MM.1S (cell line): ENCODE measurements around the gene TUBB2A.

Source experiments
- DNase-seq: peaks from one replicate; pipeline ENCODE4 v3.0.0-alpha.2; 2015
- H2AFZ ChIP-seq: fragments of 300-600 bp; sonication (generic); 2 replicates; pipeline ENCODE4 v1.6.0; 2016; ENCODE audit warnings: antibody characterized with exemption, low read length
- H3F3A ChIP-seq: fragments of 300-600 bp; sonication (generic); 2 replicates; pipeline ENCODE4 v1.6.1; 2016; ENCODE audit warnings: mild to moderate bottlenecking, antibody characterized with exemption, low read length, moderate library complexity, mixed read lengths; ENCODE audit not compliant: insufficient read depth
- H3K27ac ChIP-seq: fragments of 300-600 bp; sonication (generic); 2 replicates; pipeline ENCODE4 v1.5.1; 2016; ENCODE audit warnings: mild to moderate bottlenecking, low read length
- H3K27me3 ChIP-seq: fragments of 300-600 bp; sonication (generic); replicated peaks from 2 replicates; pipeline ENCODE4 v1.6.0; 2016; ENCODE audit warnings: low read length; ENCODE audit not compliant: insufficient read depth
- H3K36me3 ChIP-seq: fragments of 300-600 bp; sonication (generic); replicated peaks from 2 replicates; pipeline ENCODE4 v1.6.1; 2016; ENCODE audit warnings: mild to moderate bottlenecking, low read length, mixed read lengths; ENCODE audit not compliant: insufficient read depth
- H3K4me1 ChIP-seq: fragments of 300-600 bp; sonication (generic); 2 replicates; pipeline ENCODE4 v1.6.1; 2016; ENCODE audit warnings: low read length, mixed read lengths
- H3K4me2 ChIP-seq: fragments of 300-600 bp; sonication (generic); 2 replicates; pipeline ENCODE4 v1.6.0; 2016; ENCODE audit warnings: low read depth, low read length
- H3K4me3 ChIP-seq: fragments of 300-600 bp; sonication (generic); 2 replicates; pipeline ENCODE4 v1.5.1; 2016; ENCODE audit warnings: low read length, mixed read lengths
- H3K79me2 ChIP-seq: fragments of 300-600 bp; sonication (generic); 2 replicates; pipeline ENCODE4 v1.6.1; 2016; ENCODE audit warnings: mixed run types, low read length, mixed read lengths
- H3K9ac ChIP-seq: fragments of 300-600 bp; sonication (generic); 2 replicates; pipeline ENCODE4 v1.6.1; 2016; ENCODE audit warnings: low read length, mixed read lengths
- H3K9me2 ChIP-seq: fragments of 300-600 bp; sonication (generic); replicated peaks from 2 replicates; pipeline ENCODE4 v1.6.1; 2016; ENCODE audit warnings: mild to moderate bottlenecking, low read length, mixed read lengths; ENCODE audit not compliant: insufficient read depth
- H3K9me3 ChIP-seq: fragments of 300-600 bp; sonication (generic); replicated peaks from 2 replicates; pipeline ENCODE4 v1.6.1; 2016; ENCODE audit warnings: mild to moderate bottlenecking, low read length, mixed read lengths; ENCODE audit not compliant: insufficient read depth
- H4K20me1 ChIP-seq: fragments of 300-600 bp; sonication (generic); 2 replicates; pipeline ENCODE4 v1.6.1; 2016; ENCODE audit warnings: mild to moderate bottlenecking, low read length, moderate library complexity, mixed read lengths; ENCODE audit not compliant: insufficient read depth
- EZH2 ChIP-seq: fragments of 300-600 bp; sonication (generic); optimal IDR thresholded peaks from 2 replicates; pipeline ENCODE3; 2017; ENCODE audit warnings: low read depth, mild to moderate bottlenecking, antibody characterized with exemption, low read length, mixed read lengths
- EZH2phosphoT487 ChIP-seq: fragments of 300-600 bp; sonication (generic); IDR thresholded peaks from 2 replicates; pipeline ENCODE4 v1.6.1; 2018; ENCODE audit warnings: antibody characterized with exemption, low read length
- TF ChIP-seq, protein P1 (sequence below): fragments of 300-600 bp; sonication (generic); IDR thresholded peaks from 2 replicates; pipeline ENCODE4 v1.5.1; 2016; ENCODE audit warnings: antibody characterized with exemption, low read length, mixed read lengths

The TUBB2A gene

GRCh38 chr6:3204921-3205320, 47.6 kb upstream of the TUBB2A start:
- Histone ChIP-seq H3K4me2 (no peak overlapping the region), H2AFZ (no peak overlapping the region), H3K4me1 (peaks cover 7% of the 10 kb centered on the region; the same call in 1 of the 2 replicates), H3K9me2 (no peaks in the 10 kb centered on the region), H3K36me3 (no peaks in the 10 kb centered on the region), H3K9ac (no peak overlapping the region), H3K79me2 (no peaks in the 10 kb centered on the region), H4K20me1 (no peaks in the 10 kb centered on the region), H3K4me3 (no peak overlapping the region), H3K27ac (no peak overlapping the region), H3F3A (no peaks in the 10 kb centered on the region), H3K9me3 (no peaks in the 10 kb centered on the region), H3K27me3 (no peaks in the 10 kb centered on the region)
- TF ChIP-seq EZH2phosphoT487 (no peak), EZH2 (no peak)
- TF ChIP-seq, protein P1, sequence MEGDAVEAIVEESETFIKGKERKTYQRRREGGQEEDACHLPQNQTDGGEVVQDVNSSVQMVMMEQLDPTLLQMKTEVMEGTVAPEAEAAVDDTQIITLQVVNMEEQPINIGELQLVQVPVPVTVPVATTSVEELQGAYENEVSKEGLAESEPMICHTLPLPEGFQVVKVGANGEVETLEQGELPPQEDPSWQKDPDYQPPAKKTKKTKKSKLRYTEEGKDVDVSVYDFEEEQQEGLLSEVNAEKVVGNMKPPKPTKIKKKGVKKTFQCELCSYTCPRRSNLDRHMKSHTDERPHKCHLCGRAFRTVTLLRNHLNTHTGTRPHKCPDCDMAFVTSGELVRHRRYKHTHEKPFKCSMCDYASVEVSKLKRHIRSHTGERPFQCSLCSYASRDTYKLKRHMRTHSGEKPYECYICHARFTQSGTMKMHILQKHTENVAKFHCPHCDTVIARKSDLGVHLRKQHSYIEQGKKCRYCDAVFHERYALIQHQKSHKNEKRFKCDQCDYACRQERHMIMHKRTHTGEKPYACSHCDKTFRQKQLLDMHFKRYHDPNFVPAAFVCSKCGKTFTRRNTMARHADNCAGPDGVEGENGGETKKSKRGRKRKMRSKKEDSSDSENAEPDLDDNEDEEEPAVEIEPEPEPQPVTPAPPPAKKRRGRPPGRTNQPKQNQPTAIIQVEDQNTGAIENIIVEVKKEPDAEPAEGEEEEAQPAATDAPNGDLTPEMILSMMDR = no peak
- no peak for DNase-seq

DNA sequence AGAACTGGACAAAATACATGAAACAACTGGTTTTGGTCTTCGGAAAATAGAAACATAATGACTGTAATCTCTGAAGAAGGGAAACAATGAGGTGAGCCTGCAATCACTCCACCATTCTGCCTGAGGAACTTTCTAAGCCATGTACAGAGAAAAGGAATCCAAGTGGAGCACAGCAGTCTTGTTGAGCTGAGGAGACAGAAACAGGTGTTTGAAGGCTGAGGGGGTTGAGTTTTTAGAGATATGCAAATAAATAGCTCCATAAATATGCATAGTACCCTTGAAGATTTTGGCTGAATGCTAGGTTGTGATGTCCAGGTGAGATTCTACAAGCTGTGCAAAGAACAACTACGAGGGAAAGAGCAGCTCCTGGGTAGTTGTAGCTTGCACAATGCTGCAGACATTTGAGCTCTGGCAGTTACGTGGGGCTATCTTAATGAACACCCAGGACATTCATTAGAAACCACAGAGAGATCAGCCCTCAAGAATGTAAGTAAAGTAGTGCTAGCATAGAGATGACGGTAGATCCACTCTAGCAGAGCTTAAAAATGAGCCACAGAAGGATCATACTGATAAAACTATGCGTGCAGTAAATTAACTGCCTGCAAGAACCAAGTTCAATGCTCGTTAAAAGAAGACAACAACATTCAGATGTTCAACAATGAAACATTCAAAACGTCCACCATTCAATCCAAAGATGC, 45.8 kb upstream of the TUBB2A start:
- no peaks in the 10 kb centered on the region for H3F3A ChIP-seq
- H3K27me3 ChIP-seq = no peaks in the 10 kb centered on the region
- no peak for TF ChIP-seq EZH2
- no peak for TF ChIP-seq EZH2phosphoT487
- TF ChIP-seq, protein P1 = no peak
- H2AFZ ChIP-seq = no peak overlapping the region
- DNase-seq = no peak
- no peaks in the 10 kb centered on the region for H3K9me3 ChIP-seq
- H3K4me1 ChIP-seq = peaks cover 7% of the 10 kb centered on the region; the same call in 1 of the 2 replicates
- H3K9ac ChIP-seq = no peak overlapping the region
- no peaks in the 10 kb centered on the region for H4K20me1 ChIP-seq
- no peaks in the 10 kb centered on the region for H3K36me3 ChIP-seq
- H3K79me2 ChIP-seq = no peaks in the 10 kb centered on the region
- H3K4me3 ChIP-seq = no peak overlapping the region
- H3K27ac ChIP-seq = no peak overlapping the region
- no peaks in the 10 kb centered on the region for H3K9me2 ChIP-seq
- H3K4me2 ChIP-seq = no peak overlapping the region

- Histone ChIP-seq H3K79me2 (no peaks in the 10 kb centered on the region), H3K27ac (no peak overlapping the region), H3K27me3 (no peaks in the 10 kb centered on the region), H3F3A (no peaks in the 10 kb centered on the region), H3K4me3 (no peak overlapping the region), H4K20me1 (no peaks in the 10 kb centered on the region), H3K4me1 (peaks cover 7% of the 10 kb centered on the region; the same call in 1 of the 2 replicates), H3K4me2 (no peak overlapping the region), H2AFZ (no peak overlapping the region), H3K9me2 (no peaks in the 10 kb centered on the region), H3K9me3 (no peaks in the 10 kb centered on the region), H3K36me3 (no peaks in the 10 kb centered on the region), H3K9ac (no peak overlapping the region)
- TF ChIP-seq EZH2 (no peak), EZH2phosphoT487 (no peak)
- TF ChIP-seq, protein P1 = no peak
- no peak for DNase-seq
Measured at GRCh38 chr6:3201388-3201787, 44.0 kb upstream of the TUBB2A start.
